HG03025 (cell line): Measurements from ENCODE around the gene PLA2G7.
"Not testable (repeated sequence)": the region's sequence is repeated elsewhere in the genome, so short reads cannot be mapped to it uniquely, and the experiment has no call there.

Experiments used
- ATAC-seq: cut with Tn5 transposase; IDR thresholded peaks from one replicate; pipeline ENCODE4 v1.9.1; 2021; ENCODE audit warnings: mild to moderate bottlenecking, moderate library complexity; ENCODE audit not compliant: unreplicated experiment, low FRiP score

Gene PLA2G7

DNA sequence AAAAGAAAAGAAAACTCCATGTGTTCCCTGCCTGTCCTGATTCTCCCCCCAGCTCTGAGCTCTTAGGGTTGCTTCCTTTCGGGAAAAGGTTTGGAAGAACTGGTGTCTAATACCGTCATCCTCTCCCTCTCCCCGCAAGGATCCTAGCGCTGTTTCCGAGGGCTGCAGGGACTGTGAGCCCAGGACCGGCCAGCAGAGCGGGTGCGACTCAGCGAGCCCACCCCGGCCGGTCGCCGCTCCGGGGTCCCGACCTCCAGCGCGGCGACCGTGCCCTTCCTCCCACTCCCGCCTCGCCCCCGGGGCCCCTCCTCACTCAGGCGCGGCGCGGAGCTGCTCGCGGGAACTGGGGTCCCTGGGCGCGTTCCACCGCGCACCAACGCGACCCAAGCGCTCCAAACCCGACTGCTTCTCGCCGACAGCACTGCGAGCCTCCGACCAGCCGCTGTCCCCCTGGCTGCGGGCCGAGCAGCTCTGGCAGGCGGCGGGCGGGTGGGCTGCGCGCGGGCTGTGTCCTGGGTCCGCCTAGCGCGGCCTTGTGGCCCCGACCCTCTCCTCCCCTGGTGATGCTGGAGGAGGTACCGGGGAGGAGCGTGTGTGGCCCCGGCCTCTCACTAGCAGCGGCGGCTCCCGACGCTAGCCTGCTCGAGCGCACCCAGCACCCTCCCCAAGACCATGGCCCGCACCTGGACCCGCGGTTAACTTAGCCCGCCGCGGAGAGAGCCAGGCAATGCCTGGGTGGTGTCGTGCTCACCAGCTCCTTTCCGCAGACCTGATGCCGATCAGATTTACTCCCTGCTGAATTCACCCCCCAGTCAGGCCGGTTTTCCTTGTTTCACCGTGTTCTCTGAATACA is at the start of gene PLA2G7:
Gene PLA2G7, minus strand, starts transcription at position 509 of the 853 bp plus-strand sequence. CDS start 12,484 bp downstream, outside the sequence.
- ATAC-seq, result no peak

DNA sequence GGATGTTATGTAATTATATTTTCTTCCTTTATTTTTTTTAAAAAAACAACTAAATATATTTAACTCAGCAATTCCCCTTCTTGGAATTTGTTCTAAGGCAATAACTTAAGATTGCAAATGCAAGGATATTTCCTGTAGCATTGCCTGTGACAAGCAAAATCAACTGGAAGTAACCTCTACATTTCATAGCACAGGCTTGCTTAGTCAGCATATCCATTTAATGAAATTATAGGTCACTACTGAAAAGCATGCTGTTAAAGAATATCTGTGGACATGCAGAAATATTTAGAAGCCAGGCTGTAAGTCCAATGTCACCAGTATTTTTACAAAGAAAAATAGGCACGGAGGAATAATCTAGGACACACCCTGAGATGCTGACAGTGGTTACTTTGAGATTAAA is 49.4 kb upstream of the PLA2G7 start:
- no peak for ATAC-seq

DNA sequence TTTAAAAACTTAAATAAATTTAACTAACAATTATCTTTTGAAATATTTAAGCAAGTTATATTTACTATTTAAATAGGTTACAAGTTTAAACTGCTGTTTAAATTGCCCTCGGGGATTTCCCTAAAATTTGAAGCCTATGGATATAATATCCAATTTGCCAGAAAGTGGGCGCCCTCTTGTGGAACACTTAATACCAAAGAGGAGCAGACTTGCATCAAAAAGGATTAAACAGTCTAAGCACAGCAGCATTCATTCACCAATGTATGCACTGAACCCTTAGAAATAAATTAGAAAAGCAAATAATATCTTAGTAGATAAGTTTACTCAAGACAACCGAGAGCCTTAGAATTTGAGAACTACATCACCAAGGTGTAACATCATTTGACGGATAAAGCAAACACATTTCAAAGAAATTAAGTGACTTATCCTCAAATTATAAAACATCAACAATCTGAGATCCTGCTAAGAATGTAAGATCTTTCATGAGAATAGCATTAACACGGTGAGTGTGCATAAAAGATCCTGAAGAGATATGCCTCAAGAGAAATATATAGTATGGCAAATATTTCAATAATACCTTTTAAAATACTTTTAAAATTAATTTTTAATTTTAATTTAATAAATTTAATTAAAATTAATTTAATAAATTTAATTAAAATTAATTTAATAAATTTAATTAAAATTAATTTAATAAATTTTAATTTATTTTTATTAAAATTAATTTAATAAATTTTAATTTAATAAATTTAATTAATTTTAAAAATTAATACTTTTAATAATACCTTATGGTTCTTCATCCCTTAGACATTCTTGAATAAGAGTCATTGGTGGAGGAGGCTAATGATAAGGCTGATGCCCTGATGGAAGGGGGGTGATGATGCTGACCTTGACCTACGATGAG is 46.6 kb upstream of the PLA2G7 start:
- no peak for ATAC-seq

DNA sequence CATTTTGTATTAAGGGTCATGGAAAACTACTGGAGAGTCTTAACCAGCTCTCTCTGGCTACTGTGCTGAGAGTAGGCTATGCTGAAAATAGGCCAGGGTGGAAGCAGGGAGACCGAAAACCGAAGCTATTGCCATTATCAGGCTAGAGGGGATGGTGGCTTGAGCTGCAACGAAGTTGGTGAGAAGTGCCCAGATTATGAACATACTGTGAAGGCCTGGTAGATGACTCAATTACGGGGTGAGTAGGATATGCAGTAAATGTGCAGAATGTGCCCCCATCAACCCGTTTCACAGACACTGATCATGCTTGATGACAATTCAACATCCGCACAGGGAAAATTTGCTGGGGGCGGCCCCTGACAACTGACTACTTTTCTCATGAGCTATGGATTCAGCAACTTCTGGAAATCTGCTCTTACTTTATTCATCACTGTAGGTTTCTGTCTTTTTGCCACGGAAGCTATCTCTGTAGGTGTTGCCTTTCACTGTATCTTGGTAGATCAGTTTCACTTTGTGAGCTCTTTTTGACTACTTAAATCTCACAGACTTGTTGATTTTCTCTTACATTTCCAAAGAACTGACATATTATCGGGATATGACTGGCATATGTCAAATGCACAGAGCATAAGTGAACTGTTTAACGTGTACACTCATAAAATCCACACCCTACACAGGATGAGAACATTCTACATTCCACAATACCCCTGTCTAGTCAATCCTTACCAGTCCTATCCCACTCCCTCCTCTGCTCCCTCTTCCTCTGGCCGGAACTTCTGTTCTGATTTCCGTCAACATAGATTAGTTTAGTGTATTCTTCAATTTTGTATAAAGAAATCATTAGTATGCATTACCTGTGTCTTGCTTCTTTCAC is 42.5 kb upstream of the PLA2G7 start:
- no peak for ATAC-seq

GRCh38 chr6:46776070-46776712 is 41.0 kb upstream of the PLA2G7 start:
- ATAC-seq, result no peak

- ATAC-seq, result not testable (repeated sequence)
Observed at GRCh38 chr6:46774736-46775135, 39.6 kb upstream of the PLA2G7 start.

DNA sequence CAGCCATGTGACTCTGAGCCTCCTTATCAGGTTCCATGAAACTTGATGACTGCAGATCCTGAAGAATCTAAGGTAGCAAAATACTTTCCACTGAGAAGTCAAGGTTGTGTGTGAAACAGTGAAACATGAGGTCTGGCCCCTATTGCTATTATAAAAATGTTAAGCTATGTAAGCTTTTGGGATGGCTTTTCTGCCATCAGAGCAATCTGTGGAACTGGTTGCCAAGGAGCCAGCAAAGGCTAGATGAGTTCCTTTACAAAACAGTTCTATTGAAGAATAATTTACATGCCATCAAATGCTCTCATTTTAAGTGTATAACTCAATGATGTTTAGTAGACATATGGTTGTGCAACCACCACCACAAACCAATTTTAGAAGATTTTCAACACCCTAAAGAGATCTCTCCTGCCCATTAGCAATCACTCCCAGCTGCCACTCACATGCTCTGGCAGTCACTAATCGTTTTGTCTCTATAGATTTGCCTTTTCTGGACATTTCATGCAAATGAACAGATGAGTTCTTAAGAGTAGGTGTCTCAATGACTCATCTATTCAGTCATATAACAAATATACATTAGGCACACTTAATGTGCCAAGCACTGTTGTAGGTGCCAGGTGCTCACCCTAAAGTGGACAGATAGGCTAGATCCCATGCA is 38.2 kb upstream of the PLA2G7 start:
- ATAC-seq, result peak; percentile 15

- peak; percentile 73 for ATAC-seq
Observed at GRCh38 chr6:46772762-46773161, 37.6 kb upstream of the PLA2G7 start.

DNA sequence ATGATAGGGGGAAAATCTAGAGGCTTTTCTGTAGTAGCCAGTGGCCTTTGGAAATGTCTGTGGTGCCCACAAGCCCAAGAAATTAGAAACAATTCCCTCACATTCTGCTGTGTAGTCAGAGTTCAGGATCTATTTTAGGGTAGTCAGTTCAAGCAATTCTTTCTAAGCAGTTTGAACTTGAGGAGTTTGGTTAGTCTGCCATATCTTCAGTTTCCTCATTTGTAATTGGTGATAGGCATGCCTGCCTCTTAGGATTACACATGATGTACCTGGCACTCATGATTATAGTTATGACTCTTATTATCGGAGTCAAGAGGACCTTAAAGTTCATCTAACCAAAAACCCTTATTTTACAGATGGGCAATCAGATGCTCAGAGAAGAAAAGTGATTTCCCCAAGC is 36.8 kb upstream of the PLA2G7 start:
- ATAC-seq, result no peak

- ATAC-seq, result no peak
Observed at GRCh38 chr6:46764961-46765360, 29.8 kb upstream of the PLA2G7 start.

- ATAC-seq, result not testable (repeated sequence)
Observed at GRCh38 chr6:46764280-46764679, 29.1 kb upstream of the PLA2G7 start.

- ATAC-seq, result no peak
Observed at GRCh38 chr6:46763466-46763865, 28.3 kb upstream of the PLA2G7 start.

- ATAC-seq, result no peak
Observed at GRCh38 chr6:46760925-46761324, 25.8 kb upstream of the PLA2G7 start.

- ATAC-seq, result no peak
Observed at GRCh38 chr6:46758960-46759753, 24.0 kb upstream of the PLA2G7 start.

DNA sequence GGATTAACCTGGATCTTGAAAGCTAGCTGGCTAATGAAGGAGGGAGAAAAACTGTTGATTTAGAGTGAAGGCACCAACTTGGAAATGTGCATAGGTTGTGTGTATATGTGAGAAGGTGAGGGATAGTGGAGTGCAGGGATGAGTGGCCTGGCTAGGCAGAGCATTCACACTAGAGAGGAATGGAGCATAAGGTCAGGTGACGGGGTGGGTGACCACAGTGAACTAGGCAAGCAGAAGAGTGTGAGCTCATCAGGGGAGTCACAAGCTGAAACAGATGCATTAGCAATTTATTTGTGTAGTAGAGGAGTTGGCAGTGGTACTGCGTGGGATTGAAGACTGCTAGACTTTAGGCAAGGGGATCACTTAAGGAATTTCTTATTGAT is 22.0 kb upstream of the PLA2G7 start:
- no peak for ATAC-seq

DNA sequence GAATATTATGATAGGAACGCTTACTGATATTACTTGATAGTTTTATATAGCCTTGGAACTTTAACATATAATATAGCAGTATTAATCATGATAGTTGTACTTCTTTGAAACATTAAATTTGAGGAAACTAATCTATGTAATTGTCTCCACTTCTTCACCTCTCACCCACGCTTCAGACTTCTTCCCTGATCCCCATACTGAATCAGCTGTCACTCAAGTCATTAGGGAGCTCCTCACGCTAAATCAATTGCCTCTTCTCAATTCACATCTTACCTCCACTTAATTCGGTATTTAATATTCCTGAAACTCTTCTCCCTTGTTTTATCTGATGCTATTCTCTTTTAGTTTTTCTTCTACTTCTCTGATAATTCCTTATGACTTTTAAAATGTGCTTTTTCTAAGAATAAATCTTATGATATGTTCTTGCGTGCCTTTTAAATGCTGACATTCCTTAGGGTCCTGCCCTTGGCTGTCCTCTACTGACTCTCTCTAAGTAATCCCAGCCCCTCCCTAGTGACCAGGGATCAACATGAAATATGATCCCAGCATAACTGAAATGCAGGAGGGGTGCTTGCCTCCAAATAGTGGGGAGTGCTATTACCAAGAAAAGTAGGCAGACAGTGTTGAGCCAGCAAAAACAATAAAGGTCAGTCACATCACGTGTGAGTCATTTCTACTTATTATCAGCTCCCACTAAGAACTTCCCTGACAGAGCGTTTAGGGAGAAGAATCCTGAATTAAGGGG is 21.5 kb upstream of the PLA2G7 start:
- ATAC-seq, result no peak

DNA sequence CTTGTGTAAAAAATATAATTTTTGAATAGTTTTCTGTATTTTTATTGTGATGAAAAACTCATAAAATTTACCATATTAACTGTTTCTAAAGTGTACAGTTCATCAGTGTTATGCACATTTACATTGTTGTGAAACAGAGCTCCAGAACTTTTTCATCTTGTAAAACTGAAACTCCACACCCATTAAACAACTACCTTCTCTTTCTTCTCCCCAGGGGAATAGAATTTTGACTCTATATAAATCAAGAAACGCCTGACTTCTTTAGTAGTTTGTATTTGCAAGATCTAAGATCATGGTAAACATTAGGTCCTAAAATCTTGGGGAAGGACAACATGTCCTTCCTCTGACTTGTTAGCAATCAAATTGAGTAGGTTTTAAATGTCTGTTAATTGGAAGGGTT is 20.7 kb upstream of the PLA2G7 start:
- no peak for ATAC-seq

GRCh38 chr6:46751658-46752057 is 16.5 kb upstream of the PLA2G7 start:
- no peak for ATAC-seq
